Activated B cell treated with CpG ODN at 0.5 μM for 24 hours (primary cell): ENCODE measurements around the gene TRIM2. TPM values are rescaled to one million over a fixed set of nuclear protein-coding genes. Genes with fewer than 3 reads are reported as not detected.

Experiments
- ATAC-seq: fragments of 200-7000 bp; cut with Tn5 transposase; one replicate; pipeline ENCODE4 v1.10.0; 2021; ENCODE audit warnings: low read depth, mild to moderate bottlenecking, moderate library complexity
- CTCF ChIA-PET: fragments of 350-600 bp; sonication (Branson Sonifier 250); formaldehyde crosslinking; loops from one replicate; lab custom pipeline; 2021; ENCODE audit warnings: antibody characterized with exemption; lab: Charles Lee
- POLR2A ChIA-PET: fragments of 350-600 bp; sonication (Branson Sonifier 250); formaldehyde crosslinking; loops from one replicate; lab custom pipeline; 2021; ENCODE audit warnings: antibody characterized with exemption; lab: Charles Lee
- DNase-seq: peaks from one replicate; pipeline ENCODE4 v3.0.0; 2022
- H3K27ac Mint-ChIP-seq: one replicate; pipeline ENCODE4 v1.8.0; 2020; ENCODE audit warnings: mixed read lengths
- H3K27me3 Mint-ChIP-seq: one replicate; pipeline ENCODE4 v1.8.0; 2021; ENCODE audit warnings: mixed read lengths
- H3K36me3 Mint-ChIP-seq: one replicate; pipeline ENCODE4 v1.8.0; 2021; ENCODE audit warnings: low read depth, mixed read lengths
- H3K4me1 Mint-ChIP-seq: one replicate; pipeline ENCODE4 v1.8.0; 2021; ENCODE audit warnings: mixed read lengths
- H3K4me3 Mint-ChIP-seq: one replicate; pipeline ENCODE4 v1.8.0; 2020; ENCODE audit warnings: mild to moderate bottlenecking, mixed read lengths
- H3K9me3 Mint-ChIP-seq: one replicate; pipeline ENCODE4 v1.8.0; 2020; ENCODE audit warnings: mixed read lengths
- CTCF ChIP-seq: fragments of 200-600 bp; IDR thresholded peaks from one replicate; pipeline ENCODE4 v1.8.0; 2022; ENCODE audit warnings: antibody characterized with exemption, mild to moderate bottlenecking
- intact Hi-C: fragments of 100-400 bp; cut with micrococcal nuclease; formaldehyde crosslinking; loops from one replicate; pipeline ENCODE4 v1.15.1; 2024
- total RNA-seq: library from RNA; stranded (reverse); gene quantifications from 2 replicates; pipeline ENCODE4 v1.2.3, GENCODE V29; 2022

TRIM2 gene
- total RNA-seq, 1 donor from 2014 or later: 5.1 TPM

GRCh38 chr4:153259661-153260060 is 55.4 kb downstream of the TRIM2 start:
- CTCF ChIA-PET: no interaction called here
- POLR2A ChIA-PET: no interaction called here
- TF ChIP-seq CTCF: no peak
- peaks cover 2% of the 10 kb centered on the region for H3K4me1 Mint-ChIP-seq
- ATAC-seq (no peak), DNase-seq (no peak)
- H3K27ac Mint-ChIP-seq: no peak overlapping the region
- H3K36me3 Mint-ChIP-seq: no peaks in the 10 kb centered on the region
- intact Hi-C loops: no loop called here
- H3K4me3 Mint-ChIP-seq: no peak overlapping the region
- H3K9me3 Mint-ChIP-seq: no peaks in the 10 kb centered on the region
- peaks cover 14% of the 10 kb centered on the region for H3K27me3 Mint-ChIP-seq

GRCh38 chr4:153260132-153260531 is 55.9 kb downstream of the TRIM2 start:
- no peak overlapping the region for H3K4me3 Mint-ChIP-seq
- intact Hi-C loops: no loop called here
- H3K27me3 Mint-ChIP-seq: peaks cover 11% of the 10 kb centered on the region
- peaks cover 2% of the 10 kb centered on the region for H3K4me1 Mint-ChIP-seq
- no peak for TF ChIP-seq CTCF
- no peak overlapping the region for H3K27ac Mint-ChIP-seq
- no peak for ATAC-seq
- H3K36me3 Mint-ChIP-seq: no peaks in the 10 kb centered on the region
- ChIA-PET POLR2A (no interaction called here), CTCF (no interaction called here)
- no peak for DNase-seq
- no peaks in the 10 kb centered on the region for H3K9me3 Mint-ChIP-seq

GRCh38 chr4:153260553-153261300 is 56.5 kb downstream of the TRIM2 start:
- ChIA-PET POLR2A (no interaction called here), CTCF (no interaction called here)
- ATAC-seq (no peak), DNase-seq (no peak)
- Mint-ChIP-seq H3K9me3 (no peaks in the 10 kb centered on the region), H3K27ac (no peak overlapping the region), H3K4me1 (peaks cover 2% of the 10 kb centered on the region), H3K4me3 (no peak overlapping the region), H3K27me3 (peaks cover 8% of the 10 kb centered on the region), H3K36me3 (no peaks in the 10 kb centered on the region)
- no peak for TF ChIP-seq CTCF
- intact Hi-C loops: no loop called here

- H3K9me3 Mint-ChIP-seq: no peaks in the 10 kb centered on the region
- H3K27ac Mint-ChIP-seq: no peak overlapping the region
- ATAC-seq: no peak
- DNase-seq: no peak
- intact Hi-C loops: no loop called here
- H3K27me3 Mint-ChIP-seq: peaks cover 3% of the 10 kb centered on the region
- CTCF ChIA-PET: no interaction called here
- no peak for TF ChIP-seq CTCF
- POLR2A ChIA-PET: no interaction called here
- no peaks in the 10 kb centered on the region for H3K36me3 Mint-ChIP-seq
- no peak overlapping the region for H3K4me3 Mint-ChIP-seq
- H3K4me1 Mint-ChIP-seq: peaks cover 2% of the 10 kb centered on the region
Measured at GRCh38 chr4:153261461-153261860, 57.2 kb downstream of the TRIM2 start.

- DNase-seq: no peak
- peaks cover 3% of the 10 kb centered on the region for H3K27me3 Mint-ChIP-seq
- H3K4me3 Mint-ChIP-seq: no peak overlapping the region
- intact Hi-C loops: no loop called here
- no peaks in the 10 kb centered on the region for H3K36me3 Mint-ChIP-seq
- TF ChIP-seq CTCF: no peak
- peaks cover 2% of the 10 kb centered on the region for H3K4me1 Mint-ChIP-seq
- no peaks in the 10 kb centered on the region for H3K9me3 Mint-ChIP-seq
- ATAC-seq: no peak
- POLR2A ChIA-PET: no interaction called here
- H3K27ac Mint-ChIP-seq: no peak overlapping the region
- CTCF ChIA-PET: no interaction called here
Measured at GRCh38 chr4:153261914-153262313, 57.7 kb downstream of the TRIM2 start.
